ENCODE results near the gene CD47.

Gene CD47

GRCh38 chr3:108091498-108092250 is 843 bp upstream of the CD47 start:
- DNase-seq (ENCODE audit: low spot score), result no peak

DNA sequence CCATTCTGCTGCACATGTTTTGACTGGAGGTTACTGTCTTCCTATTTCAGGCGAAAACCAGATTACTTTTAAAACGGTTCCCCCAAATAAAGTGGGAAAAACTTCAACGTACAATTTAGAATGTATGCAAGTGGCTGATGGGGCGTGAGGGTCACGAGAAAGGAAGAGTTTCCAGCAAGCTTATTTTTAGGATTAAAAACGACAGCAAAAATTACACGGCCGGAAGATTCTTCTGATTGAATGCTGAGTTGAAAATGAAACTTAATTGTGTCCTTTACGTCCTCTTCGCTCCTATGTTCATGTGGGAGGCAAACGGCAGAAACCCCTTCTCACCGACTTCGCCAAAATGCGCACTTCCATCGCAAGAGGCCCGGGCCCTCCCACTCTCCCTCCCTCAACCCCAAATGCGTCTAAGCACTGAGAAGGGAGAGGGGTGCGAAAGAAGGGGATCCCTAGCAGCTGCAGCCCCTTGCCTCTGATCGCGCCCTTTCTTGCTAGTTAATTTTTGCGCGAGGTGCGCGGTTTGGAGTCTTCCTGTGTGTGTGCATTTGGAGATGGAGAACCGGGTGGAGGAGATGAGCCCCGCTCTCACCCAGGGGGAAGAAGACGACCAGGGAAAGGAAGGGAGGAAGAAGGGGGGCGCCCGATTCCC is 656 bp downstream of the CD47 start:
- no peak for DNase-seq (ENCODE audit: low spot score)

DNA sequence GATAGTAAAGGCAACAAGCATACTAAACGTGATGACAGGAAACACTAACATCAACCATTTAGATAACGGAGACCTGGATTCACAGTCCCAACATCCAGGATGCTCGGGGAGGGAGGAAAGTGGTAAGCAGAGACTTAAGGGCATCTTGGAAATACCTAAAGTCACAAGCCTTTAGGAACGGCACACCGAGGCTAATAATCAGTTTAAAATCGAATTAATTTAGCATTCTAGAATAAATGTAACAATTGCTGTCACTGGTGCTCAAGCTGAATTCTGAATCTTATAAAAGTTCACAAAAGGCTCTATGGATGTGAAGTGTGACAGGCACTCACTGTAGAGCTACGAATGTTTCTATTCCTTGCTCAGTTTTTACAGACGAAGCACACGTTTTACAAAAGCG is 1.3 kb downstream of the CD47 start:
- DNase-seq (ENCODE audit: low spot score), result no peak

- DNase-seq (ENCODE audit: low spot score), result no peak
Observed at GRCh38 chr3:108088697-108089096, 2.1 kb downstream of the CD47 start.

- no peak for DNase-seq (ENCODE audit: low spot score)
Observed at GRCh38 chr3:108088146-108088545, 2.7 kb downstream of the CD47 start.

DNA sequence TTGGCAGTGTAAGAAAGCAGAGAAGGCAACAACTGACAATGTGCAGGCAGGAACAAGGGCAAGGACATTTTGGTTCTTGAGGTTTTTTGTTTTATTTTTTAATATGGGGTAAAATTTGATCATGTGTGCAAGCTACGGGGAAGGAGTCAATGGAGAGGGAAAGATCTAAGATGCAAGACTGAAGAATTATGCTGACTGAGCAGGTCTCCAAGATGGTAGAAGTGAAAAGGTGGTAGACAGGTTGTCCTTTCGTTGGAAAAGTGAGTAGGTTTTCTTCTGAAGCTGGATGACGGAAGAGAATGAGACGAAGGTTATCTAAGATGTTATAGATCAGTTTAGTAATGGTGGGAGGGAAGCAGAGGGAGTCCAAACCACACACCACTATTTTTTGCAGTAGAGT is 4.2 kb downstream of the CD47 start:
- no peak for DNase-seq (ENCODE audit: low spot score)

DNA sequence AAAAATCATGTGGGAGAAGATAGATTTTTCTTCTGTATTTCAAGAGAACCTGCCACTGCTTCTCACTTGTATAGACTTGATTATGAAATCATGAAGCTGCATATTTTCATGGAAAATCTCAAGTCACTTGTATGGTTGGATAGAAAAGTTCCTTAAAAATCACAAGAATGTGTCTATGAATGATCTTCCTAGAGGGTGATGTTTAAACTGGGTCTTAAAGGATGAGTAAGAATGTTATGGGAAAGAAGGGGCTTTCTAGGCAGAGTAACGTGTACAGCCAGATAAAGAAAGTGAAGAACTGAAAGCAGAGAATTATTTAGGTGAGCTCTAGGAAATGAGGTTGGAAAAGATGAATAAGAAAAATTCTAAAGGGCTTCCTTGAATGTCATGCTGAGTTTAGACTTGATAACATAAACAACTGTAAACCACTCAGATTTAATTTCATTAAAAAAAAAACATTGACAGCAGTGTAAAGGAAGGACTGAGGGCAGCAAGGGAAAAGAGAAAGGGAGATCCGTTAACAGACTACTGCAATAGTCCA is 5.0 kb downstream of the CD47 start:
- DNase-seq (ENCODE audit: low spot score), result no peak

- no peak for DNase-seq (ENCODE audit: low spot score)
Observed at GRCh38 chr3:108085370-108085769, 5.5 kb downstream of the CD47 start.

DNA sequence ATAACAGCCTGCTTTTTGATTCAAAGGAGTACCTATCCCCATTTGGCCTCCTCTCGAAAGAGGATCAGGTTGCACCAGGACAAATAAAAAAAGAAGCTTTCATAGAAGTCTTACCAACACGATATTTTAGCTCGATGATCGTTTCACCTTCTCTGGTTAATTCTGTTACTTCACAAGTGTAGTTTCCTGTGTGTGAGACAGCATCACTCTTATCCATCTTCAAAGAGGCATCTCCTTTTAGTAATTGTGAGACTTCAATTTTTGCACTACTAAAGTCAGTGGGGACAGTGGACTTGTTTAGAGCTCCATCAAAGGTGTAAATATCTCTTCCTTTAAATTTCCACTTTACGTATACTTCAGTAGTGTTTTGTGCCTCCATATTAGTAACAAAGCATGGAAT is 11.0 kb downstream of the CD47 start:
- no peak for DNase-seq (ENCODE audit: low spot score)

DNA sequence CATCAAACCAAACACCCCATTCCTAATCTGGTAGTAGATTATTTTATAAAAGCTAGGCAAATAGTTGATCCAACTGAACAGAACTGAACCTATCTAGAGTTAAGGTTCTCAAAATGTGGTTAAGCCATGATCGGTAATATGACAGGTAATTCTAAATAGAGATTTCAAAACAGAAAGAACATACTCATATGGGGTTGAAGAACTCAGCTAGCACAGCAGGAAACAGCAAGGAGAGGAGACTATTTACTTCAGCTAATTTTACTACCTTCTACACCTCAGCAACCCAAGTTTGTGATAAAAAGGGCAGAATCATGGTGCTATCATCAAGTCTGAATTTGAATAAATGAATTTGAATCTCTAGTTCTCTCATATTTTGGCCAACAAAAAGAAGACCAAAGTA is 11.8 kb downstream of the CD47 start:
- no peak for DNase-seq (ENCODE audit: low spot score)

DNA sequence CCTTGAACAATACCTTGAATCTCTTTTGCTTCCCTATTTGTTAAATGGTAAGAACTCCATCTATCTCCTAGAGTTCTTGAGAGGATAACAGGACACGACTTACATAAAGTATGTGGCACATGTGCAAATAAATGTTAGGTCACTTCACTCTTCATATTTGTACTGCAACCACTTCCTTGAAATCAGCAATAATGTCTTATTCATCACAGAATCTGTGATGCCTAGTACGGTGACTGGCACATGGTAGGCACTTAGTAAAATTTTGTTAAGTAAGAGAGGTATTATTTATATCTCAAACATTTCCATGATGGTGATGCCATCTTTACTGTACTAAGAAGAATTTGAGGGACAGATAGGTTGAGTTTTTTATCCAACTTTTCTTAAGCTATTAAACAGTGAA is 14.3 kb downstream of the CD47 start:
- no peak for DNase-seq (ENCODE audit: low spot score)

- no peak for DNase-seq (ENCODE audit: low spot score)
Observed at GRCh38 chr3:108073764-108074431, 16.9 kb downstream of the CD47 start.

GRCh38 chr3:108071368-108071767 is 19.5 kb downstream of the CD47 start:
- no peak for DNase-seq (ENCODE audit: low spot score)

- no peak for DNase-seq (ENCODE audit: low spot score)
Observed at GRCh38 chr3:108070356-108070755, 20.5 kb downstream of the CD47 start.

- DNase-seq (ENCODE audit: low spot score), result no peak
Observed at GRCh38 chr3:108067768-108068167, 23.1 kb downstream of the CD47 start.

DNA sequence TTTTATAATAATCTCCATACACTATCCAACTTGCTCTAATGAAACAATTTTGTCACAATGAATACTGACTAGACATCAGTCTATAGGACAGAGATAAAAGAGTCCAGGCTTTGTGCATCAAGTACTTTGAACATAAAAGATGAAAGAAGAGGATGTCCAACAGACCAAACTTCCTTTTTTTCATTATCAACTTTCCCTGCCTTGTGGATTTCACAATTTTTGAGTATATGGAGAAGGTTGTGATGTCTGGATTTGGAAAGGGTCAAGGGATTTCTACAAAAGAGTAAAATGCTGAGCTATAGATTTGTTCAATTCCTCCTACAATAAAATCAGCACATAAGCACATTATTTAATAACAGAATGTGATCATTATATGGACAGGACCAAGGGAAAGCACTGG is 25.7 kb downstream of the CD47 start:
- no peak for DNase-seq (ENCODE audit: low spot score)

DNA sequence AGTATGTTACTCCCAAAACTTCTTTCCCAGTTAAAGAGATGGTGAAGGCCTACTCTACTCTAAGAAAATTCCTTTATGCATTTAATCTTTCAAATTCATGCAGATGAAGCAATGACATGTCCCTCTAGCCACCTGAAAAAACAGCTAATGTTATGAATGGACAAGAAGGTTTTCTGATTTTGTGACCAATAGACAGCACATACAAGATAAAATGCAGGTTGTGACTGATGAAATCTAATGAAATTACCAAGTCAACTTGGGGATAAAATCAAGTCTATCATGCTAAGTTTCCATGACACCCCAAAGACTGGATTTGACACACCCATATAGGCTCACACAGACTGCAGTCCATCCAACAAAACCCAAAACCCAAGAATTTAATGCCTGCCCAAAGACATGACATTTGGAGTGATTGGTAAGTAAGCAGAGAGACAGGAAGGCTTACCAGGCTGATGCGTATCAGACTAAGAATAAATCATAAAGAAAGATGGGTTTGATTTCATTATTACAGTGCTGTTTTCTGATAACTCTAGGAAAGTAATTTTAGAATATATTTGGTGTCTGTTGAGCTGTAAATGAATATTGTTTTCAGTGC is 26.4 kb downstream of the CD47 start:
- no peak for DNase-seq (ENCODE audit: low spot score)

DNA sequence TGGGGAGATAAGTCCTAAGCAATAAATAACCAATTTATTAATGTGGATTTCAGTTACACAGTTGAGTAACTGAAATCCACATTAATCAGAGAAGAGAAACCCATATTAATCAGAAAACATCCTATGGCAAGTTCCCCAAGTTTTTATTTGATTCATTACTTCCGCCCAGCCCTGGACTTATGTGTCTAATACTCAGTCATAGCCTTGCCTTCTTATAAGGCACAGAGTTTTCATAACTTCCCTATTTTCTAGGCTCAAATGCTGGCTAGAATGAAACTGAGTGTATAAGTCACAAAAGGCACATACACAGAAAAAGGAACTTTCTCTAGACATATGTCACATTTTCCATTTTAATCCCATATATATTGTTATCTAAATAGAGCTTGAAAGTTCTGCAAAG is 28.8 kb downstream of the CD47 start:
- no peak for DNase-seq (ENCODE audit: low spot score)

GRCh38 chr3:108060331-108060730 is 30.5 kb downstream of the CD47 start:
- DNase-seq (ENCODE audit: low spot score), result no peak

GRCh38 chr3:108055931-108056330 is 34.9 kb downstream of the CD47 start:
- DNase-seq (ENCODE audit: low spot score), result no peak

DNA sequence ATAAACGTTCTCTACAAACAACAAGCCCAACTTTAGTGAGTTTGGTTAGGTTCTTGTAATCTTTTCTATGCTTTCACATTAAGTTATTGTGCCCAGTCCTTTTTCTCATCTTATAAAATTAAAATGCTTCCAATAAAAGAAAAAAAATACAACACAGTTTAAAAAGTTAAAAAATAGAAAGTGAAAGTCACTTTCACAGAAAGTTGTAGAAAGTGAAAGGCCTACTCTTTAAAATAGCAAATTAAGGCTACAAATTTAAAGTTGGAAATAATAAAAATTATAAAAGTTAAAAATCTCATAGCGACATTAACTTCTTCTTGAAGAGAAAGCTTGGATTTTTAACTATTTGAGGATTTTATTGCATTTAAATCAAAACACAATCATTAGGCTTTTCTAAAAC is 35.9 kb downstream of the CD47 start:
- DNase-seq (ENCODE audit: low spot score), result no peak

DNA sequence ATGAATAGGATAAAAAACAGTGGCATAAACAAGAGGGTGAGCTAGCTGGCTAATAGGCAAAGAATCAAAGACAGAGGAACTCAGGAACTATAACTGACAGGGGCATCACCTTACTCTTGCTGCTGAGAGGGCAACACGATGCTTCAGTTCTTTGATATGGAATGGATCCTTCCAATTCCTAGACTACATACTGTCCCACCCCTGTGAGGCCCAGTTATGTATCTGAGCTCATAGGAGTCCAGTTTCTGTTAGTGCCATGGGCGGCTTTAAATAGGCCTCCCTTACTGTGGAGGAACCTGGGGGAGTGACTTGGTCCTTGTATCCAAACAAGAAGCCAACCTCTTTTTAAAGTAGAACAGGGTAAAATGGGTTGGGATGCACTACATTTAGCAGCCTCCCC is 37.3 kb downstream of the CD47 start:
- DNase-seq (ENCODE audit: low spot score), result no peak

DNA sequence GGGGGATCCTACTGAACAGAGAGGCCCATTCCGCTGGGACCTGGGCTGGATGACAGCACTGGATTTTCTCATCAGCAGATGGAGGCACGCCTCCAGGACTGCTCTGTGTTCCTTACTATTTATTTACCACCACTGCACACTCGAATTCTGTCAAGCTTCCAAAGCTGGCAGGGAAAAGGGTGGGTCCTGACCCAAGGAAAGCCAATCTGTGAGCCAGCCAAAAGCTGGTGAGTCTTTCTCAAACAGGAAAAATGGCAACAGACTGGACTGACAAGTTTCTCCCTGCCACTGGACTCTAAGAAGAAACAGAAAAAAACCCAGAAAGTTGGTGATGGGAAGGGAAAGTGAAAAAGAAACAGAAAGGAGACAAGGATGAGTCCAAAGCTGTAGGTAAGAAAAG is 37.8 kb downstream of the CD47 start:
- DNase-seq (ENCODE audit: low spot score), result no peak

All from D341Med (cell line).